Epithelial cell of esophagus (primary cell): ENCODE data around the gene DUSP1.

ENCODE experiments used
- DNase-seq: peaks from one replicate; pipeline ENCODE4 v3.0.0; 2010; ENCODE audit warnings: low read depth
- H3K4me3 ChIP-seq: 2 replicates; pipeline ENCODE4 v1.5.1; 2011; ENCODE audit warnings: mild to moderate bottlenecking, low read length, control low read depth
- TF ChIP-seq, protein P1 (sequence below): IDR thresholded peaks from 2 replicates; pipeline ENCODE4 v1.5.1; 2011; ENCODE audit warnings: low read depth, mild to moderate bottlenecking, low read length, control low read depth, inconsistent platforms; ENCODE audit not compliant: insufficient read depth; ENCODE audit errors: missing control alignments

DUSP1 gene

DNA sequence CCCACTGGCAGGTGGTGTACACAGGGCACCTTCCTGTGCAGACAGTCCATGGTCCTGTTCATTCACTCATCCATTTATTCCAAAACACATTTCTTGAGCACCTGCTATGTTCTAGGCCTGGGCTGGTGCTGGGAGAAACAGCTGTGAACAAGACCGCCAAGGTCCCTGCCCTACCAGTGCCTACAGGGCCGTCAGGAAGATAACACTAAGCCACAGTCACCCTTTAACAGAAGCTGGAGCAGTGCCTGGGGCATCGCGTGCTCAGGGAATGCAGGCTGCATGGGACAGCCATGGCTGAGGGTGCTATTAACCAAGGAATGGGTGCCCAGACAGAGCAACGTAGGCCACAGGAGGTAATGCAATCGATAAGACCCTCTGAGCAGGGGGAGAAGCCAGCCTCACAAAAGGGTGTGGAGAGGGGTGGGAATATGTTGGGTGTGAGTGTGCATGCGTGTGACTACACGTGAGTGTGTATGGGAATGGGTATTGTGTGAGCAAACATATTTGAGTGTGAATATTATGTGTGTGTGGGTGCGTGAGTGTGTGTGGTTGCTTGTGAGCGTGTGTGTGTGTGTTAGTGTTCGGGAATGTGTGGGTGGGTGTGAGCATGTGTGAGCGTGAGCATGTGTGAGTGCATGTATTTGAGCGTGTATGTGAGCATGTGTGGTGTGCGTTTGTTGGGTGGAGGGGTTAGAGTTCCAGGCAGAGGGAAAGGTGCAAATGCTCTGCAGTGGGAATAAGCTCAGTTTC lies 19.1 kb downstream of the DUSP1 start:
- H3K4me3 ChIP-seq: no peak overlapping the region
- TF ChIP-seq, protein P1, sequence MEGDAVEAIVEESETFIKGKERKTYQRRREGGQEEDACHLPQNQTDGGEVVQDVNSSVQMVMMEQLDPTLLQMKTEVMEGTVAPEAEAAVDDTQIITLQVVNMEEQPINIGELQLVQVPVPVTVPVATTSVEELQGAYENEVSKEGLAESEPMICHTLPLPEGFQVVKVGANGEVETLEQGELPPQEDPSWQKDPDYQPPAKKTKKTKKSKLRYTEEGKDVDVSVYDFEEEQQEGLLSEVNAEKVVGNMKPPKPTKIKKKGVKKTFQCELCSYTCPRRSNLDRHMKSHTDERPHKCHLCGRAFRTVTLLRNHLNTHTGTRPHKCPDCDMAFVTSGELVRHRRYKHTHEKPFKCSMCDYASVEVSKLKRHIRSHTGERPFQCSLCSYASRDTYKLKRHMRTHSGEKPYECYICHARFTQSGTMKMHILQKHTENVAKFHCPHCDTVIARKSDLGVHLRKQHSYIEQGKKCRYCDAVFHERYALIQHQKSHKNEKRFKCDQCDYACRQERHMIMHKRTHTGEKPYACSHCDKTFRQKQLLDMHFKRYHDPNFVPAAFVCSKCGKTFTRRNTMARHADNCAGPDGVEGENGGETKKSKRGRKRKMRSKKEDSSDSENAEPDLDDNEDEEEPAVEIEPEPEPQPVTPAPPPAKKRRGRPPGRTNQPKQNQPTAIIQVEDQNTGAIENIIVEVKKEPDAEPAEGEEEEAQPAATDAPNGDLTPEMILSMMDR: no peak
- DNase-seq: no peak

DNA sequence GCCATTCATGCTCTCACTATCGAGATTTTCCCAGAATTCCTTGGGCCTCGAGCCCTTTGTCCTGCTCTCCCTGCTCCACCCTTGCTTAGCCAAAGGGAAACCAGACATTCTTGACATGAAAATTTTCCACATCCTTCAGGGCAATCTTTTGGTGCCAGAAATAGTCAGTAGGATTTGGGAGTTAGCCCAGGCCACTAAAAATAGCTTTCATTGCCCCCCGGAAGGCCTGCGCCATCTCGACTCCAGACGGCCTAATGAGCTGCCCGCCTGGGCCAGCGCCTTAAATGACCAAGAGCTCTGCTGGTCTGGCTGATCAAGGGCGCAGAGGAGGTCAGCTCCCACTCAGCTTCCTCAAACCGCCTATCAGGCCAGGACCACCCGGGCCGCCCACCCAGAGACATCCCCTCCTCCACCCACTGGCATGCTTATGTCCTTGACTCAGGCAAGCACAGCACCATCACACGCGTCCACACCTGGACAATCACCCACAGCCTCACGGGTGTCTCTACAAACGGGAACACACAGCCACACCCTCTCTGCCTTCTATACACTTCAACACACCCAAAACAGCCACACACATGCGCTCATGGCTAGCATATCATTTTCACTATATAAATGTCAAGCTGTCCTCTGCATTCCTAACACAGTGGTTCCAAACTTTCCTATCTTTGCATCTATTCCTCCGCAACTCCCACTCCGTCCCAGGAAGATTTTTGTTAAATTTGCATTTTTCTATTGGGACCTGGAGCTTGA lies 20.9 kb downstream of the DUSP1 start:
- TF ChIP-seq, protein P1: no peak
- no peak for DNase-seq
- H3K4me3 ChIP-seq: no peak overlapping the region

DNA sequence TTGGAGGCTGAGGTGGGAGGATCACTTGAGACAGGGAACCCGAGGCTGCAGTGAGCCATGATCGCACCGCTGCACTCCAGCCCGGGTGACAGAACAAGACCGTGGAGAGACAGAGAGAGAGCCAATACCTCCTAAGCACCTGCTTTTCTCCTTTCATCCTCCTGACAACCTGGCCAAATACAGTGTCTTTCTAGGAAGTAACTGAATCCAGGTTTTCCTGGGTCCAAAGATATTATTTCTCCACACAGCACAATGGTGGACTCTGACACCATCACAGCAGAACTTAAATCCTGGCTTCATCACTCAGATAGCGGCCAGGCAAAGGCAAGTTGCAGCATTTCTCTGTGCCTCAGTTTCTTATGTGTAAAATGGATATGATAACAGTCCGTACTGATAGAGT lies 21.9 kb downstream of the DUSP1 start:
- H3K4me3 ChIP-seq: no peak overlapping the region
- DNase-seq: no peak
- TF ChIP-seq, protein P1: no peak

DNA sequence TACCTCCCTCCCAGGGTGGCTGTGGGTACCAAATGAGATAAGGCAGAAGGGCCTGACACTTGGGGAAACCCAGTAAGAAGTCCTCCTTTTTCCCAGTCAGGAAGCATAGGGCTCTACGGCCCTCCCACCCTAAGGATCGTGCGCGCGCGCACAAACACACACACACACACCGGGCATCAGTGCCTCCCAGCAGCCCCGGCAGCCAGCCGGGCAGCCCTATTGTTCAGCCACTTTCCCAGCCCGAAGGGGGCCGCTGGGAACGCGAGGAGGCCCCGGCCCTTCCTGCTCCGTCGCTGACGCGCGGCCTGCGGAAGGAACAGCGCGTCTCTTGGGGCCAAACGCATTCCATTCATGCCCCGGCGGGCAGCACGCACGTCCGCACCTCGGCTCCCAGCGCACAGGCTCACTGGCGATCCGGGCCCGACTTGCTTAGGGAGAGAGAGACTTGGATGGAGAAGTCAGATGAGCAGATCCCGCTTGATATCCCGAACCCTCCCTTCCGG lies 22.6 kb downstream of the DUSP1 start:
- TF ChIP-seq, protein P1: no peak
- DNase-seq: no peak
- no peak overlapping the region for H3K4me3 ChIP-seq

DNA sequence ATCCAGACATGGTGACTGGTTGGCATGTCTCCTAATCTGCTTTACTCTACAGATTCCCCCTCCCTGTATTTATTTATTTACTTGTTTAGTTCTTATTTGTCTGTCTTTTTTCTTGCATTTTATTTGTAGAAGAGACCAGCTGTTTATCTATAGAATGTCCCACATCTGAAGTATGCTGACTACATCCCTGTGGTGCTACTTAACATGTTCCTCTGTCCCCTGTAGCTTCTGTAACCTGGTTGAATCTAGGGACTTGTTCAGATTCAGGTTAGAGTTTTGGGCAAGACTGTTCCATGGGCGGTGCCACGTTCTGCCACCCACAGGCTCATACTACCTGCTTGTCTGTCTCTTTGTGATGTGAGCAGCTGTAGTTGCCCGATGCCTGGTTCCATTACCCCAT lies 23.5 kb downstream of the DUSP1 start:
- H3K4me3 ChIP-seq: no peak overlapping the region
- TF ChIP-seq, protein P1: no peak
- peak; percentile 16 for DNase-seq

DNA sequence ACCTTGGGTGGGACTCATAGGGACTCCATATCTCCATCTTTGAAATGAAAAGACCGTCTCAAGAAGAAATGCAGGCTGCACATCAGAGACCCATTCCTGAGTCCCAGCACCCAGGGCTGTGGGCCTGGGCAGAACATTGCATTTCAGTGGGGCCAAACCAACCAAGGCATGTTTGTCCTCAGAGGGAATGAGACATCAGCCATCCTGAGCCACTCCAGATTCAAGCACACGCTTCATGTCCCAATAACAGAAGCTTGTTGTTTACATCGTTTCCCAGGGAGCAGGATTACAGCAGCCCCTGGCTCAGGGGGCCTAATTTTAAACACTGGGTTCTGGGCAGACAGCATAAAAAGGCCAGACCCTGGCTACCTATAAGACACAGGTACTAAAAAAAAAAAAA lies 24.3 kb downstream of the DUSP1 start:
- TF ChIP-seq, protein P1: no peak
- H3K4me3 ChIP-seq: no peak overlapping the region
- no peak for DNase-seq
